Left lung (tissue), 10 donors: ENCODE data around the gene SNX9. TPM values are rescaled to one million over a fixed set of nuclear protein-coding genes. Genes with fewer than 3 reads are reported as not detected.

Experiments
- ATAC-seq: fragments of 200-7000 bp; cut with Tn5 transposase; one replicate; pipeline ENCODE4 v1.9.1; 2020; ENCODE audit warnings: moderate library complexity
- DNase-seq, 4 donors: peaks; one replicate each; pipeline ENCODE4 v3.0.0-alpha.2; 2013 to 2020
- H3K27ac ChIP-seq, 2 donors: fragments of 200-600 bp; sonication (generic) in 1 of 2; one replicate each; pipeline versions ENCODE4 v1.5.0 to v1.8.0; 2020 to 2021
- H3K27me3 ChIP-seq, 2 donors: fragments of 200-600 bp; sonication (generic) in 1 of 2; one replicate each; pipeline versions ENCODE4 v1.5.0 to v1.8.0; 2020 to 2021
- H3K36me3 ChIP-seq, 2 donors: fragments of 200-600 bp; sonication (generic) in 1 of 2; one replicate each; pipeline versions ENCODE4 v1.5.0 to v1.8.0; 2020 to 2021
- H3K4me1 ChIP-seq, 2 donors: fragments of 200-600 bp; one replicate each; pipeline ENCODE4 v1.8.0; 2021
- H3K4me3 ChIP-seq, 2 donors: fragments of 200-600 bp; sonication (generic) in 1 of 2; one replicate each; pipeline versions ENCODE4 v1.5.0 to v1.8.0; 2020 to 2021; ENCODE audit warnings: mild to moderate bottlenecking in 1 of 2
- H3K9me3 ChIP-seq, 2 donors: fragments of 200-600 bp; sonication (generic) in 1 of 2; one replicate each; pipeline versions ENCODE4 v1.5.0 to v1.8.0; 2020 to 2021
- intact Hi-C, 2 donors: fragments of 100-400 bp; cut with DNase I; formaldehyde crosslinking; loops; one replicate each; pipeline versions ENCODE4 v1.11.2 to v1.14.2; 2022
- polyA plus RNA-seq, 6 donors: library from polyadenylated mRNA; unstranded; fragments of 120-200 nt; gene quantifications; one replicate each; pipeline ENCODE4 v1.2.1, GENCODE V29; 2013; ENCODE audit not compliant: insufficient read length in 6 of 6
- total RNA-seq, 2 donors: library from RNA; stranded (reverse); fragmentation: NEBNext Ultra II Directional; extraction: Animal tissue kit (Norgen Biotek cat#: 25700); gene quantifications; one replicate each; pipeline ENCODE4 v1.2.1, GENCODE V29; 2021
- TF ChIP-seq, protein P1 (sequence below), 2 donors: fragments of 200-600 bp; sonication (generic) in 1 of 2; IDR thresholded peaks; one replicate each; pipeline versions ENCODE4 v1.5.0 to v1.8.0; 2021; ENCODE audit warnings: antibody characterized with exemption in 2 of 2
- donor health status: DM: no; HTN: yes; CAD: no.
- donor health status: DM: no; HTN: no; CAD: no.

The SNX9 gene
- total and polyA plus RNA-seq, 8 donors = 23.5 to 44.4 (median 38.4) TPM

GRCh38 chr6:157777344-157777743, 45.7 kb upstream of the SNX9 start:
- no peaks in the 10 kb centered on the region for H3K4me1 ChIP-seq
- no peak for ATAC-seq
- TF ChIP-seq, protein P1, sequence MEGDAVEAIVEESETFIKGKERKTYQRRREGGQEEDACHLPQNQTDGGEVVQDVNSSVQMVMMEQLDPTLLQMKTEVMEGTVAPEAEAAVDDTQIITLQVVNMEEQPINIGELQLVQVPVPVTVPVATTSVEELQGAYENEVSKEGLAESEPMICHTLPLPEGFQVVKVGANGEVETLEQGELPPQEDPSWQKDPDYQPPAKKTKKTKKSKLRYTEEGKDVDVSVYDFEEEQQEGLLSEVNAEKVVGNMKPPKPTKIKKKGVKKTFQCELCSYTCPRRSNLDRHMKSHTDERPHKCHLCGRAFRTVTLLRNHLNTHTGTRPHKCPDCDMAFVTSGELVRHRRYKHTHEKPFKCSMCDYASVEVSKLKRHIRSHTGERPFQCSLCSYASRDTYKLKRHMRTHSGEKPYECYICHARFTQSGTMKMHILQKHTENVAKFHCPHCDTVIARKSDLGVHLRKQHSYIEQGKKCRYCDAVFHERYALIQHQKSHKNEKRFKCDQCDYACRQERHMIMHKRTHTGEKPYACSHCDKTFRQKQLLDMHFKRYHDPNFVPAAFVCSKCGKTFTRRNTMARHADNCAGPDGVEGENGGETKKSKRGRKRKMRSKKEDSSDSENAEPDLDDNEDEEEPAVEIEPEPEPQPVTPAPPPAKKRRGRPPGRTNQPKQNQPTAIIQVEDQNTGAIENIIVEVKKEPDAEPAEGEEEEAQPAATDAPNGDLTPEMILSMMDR (IDR thresholded peaks at IDR 0.05) = no peak

DNA sequence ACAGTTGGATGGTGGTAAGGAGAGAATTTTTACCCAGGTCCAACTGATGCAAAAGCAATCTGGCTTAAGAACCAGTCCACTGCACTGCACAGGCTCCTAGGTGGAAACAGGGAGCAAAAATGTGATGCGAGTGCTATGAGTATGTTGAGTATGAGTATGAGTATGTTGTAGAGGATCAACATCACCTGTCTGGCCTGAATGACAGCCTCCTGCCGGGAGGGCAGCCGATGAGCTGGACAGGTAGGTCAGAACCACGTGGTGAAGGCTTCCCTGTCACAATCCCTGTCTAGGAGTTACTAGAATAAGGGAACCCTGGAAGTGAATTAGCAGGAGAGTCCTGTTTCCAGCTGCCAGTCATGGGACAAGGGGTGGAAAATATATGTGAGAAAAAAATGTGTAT, 44.3 kb upstream of the SNX9 start:
- no peak overlapping the region for H3K4me3 ChIP-seq
- no peak for DNase-seq
- no peak overlapping the region for H3K27ac ChIP-seq
- intact Hi-C loops = no loop called here
- peaks cover 0 to 3% of the 10 kb centered on the region in 2 donors for H3K9me3 ChIP-seq
- TF ChIP-seq, protein P1 (IDR thresholded peaks at IDR 0.05) = no peak
- ATAC-seq = no peak
- no peaks in the 10 kb centered on the region for H3K36me3 ChIP-seq
- H3K27me3 ChIP-seq = peaks cover 0 to 7% of the 10 kb centered on the region in 2 donors
- H3K4me1 ChIP-seq = no peaks in the 10 kb centered on the region

More at GRCh38 chr6:157777344-157777743, 45.7 kb upstream of the SNX9 start:
- Histone ChIP-seq H3K9me3 (peaks cover 0 to 3% of the 10 kb centered on the region in 2 donors), H3K36me3 (no peaks in the 10 kb centered on the region), H3K27ac (no peak overlapping the region), H3K27me3 (peaks cover 0 to 20% of the 10 kb centered on the region in 2 donors), H3K4me3 (no peak overlapping the region)
- DNase-seq = no peak
- intact Hi-C loops = no loop called here

DNA sequence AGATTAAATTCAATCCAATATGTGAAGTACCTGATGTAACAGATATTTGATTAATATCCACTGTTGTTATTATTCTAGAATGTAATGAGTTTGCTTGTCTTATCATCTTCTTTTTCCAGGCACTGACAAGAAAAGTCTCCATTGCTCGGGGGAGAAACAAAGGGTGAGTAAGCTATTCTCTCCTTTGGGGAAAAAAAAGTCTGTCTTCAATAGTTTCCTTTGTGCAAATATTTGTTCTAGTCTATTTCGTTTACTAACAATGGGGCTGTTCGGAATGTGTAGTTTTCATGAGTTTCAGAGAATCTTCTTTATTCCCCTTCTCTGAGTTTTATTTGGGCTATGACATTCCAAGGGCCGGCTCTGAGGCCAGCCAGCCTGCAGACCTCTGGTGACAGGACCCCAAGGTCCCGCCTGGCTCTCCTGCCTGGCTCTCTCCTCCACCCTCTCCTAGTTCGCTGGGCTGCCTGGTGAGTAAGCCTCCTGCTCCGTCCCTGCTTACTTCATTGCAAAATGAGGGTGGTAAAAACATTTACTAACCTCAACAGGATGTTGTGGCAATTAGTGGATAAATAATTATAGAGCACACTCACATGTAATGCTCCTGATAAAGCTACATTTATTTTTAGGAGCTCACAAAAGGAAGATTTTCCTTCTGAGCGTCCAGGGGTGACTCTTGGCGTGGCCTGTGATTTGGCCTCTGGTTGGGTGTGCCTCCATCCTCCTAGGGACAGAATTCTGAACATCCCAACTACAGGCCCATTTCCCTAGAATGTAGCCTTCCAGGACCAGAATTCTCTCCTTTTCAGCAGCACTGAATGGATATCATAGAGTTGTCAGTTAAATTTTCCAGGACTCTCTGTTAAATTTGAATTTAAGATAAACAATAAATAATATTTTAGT, 43.1 kb upstream of the SNX9 start:
- TF ChIP-seq, protein P1 (IDR thresholded peaks at IDR 0.05) = no peak
- Histone ChIP-seq H3K27me3 (no peaks in the 10 kb centered on the region), H3K4me3 (no peak overlapping the region), H3K27ac (no peak overlapping the region), H3K9me3 (peaks cover 0 to 3% of the 10 kb centered on the region in 2 donors), H3K4me1 (no peaks in the 10 kb centered on the region), H3K36me3 (no peaks in the 10 kb centered on the region)
- ATAC-seq (no peak), DNase-seq (no peak)
- intact Hi-C loops = no loop called here

GRCh38 chr6:157785636-157786035, 37.4 kb upstream of the SNX9 start:
- intact Hi-C loops = no loop called here
- H3K36me3 ChIP-seq = no peaks in the 10 kb centered on the region
- no peaks in the 10 kb centered on the region for H3K4me1 ChIP-seq
- H3K27ac ChIP-seq = no peak overlapping the region
- H3K4me3 ChIP-seq = no peak overlapping the region
- ATAC-seq (no peak), DNase-seq (no peak)
- H3K9me3 ChIP-seq = no peaks in the 10 kb centered on the region
- no peaks in the 10 kb centered on the region for H3K27me3 ChIP-seq
- TF ChIP-seq, protein P1 (IDR thresholded peaks at IDR 0.05) = no peak

GRCh38 chr6:157786221-157786620, 36.8 kb upstream of the SNX9 start:
- Histone ChIP-seq H3K36me3 (no peaks in the 10 kb centered on the region), H3K27me3 (no peaks in the 10 kb centered on the region), H3K4me3 (no peak overlapping the region), H3K4me1 (no peaks in the 10 kb centered on the region), H3K27ac (no peak overlapping the region), H3K9me3 (no peaks in the 10 kb centered on the region)
- intact Hi-C loops = no loop called here
- ATAC-seq (no peak), DNase-seq (no peak)
- TF ChIP-seq, protein P1 (IDR thresholded peaks at IDR 0.05) = no peak
